ENCODE data around the gene PLEKHO2.

Gene PLEKHO2

DNA sequence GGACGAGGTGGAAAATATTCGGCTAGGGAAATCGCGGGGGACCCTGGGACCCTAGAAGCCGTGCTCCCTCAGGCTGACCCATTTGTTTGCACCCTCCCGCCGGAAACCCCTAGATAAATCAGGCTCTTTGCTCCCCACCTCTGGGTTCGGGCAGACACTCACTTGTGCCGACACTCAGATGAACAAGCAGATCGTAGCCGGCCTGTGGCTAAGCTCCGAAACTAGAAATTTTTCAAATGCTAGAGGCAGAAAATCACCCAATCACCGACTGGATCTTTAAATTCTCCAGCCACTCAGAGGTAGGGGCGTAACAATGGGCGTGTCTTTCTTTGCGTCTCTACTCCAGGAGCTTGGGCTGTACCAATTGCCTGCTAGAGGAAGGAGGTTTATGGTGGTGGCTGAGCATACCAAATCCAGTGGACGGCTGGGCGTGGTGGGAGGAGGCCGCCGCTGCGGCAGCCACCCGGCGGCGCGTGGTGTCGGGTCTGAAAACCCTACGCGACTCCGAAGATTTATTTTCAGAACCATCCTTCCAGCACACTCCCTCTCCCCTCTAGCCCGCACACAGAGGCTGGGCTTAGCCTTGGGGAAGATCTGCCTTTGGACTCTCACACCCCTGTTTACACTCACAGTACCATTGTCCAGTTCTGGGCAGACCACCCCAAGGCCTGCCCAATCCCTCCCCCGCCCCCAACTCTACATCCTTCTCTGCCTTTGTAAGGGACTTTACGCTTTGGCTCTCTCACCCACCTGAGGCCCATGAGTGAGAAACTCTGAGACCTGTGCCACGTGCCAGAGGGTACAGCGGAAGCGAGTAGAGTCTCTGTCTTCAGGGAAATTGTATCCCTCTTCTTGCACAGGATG is 16.1 kb upstream of the PLEKHO2 start, which contains the start of gene PIF1:
PIF1 (minus strand) TSS at position 217 of the 864 bp plus-strand sequence. CDS start 1,312 bp downstream, outside the sequence.
- DNase-seq, result peak; percentile 81 to 87

DNA sequence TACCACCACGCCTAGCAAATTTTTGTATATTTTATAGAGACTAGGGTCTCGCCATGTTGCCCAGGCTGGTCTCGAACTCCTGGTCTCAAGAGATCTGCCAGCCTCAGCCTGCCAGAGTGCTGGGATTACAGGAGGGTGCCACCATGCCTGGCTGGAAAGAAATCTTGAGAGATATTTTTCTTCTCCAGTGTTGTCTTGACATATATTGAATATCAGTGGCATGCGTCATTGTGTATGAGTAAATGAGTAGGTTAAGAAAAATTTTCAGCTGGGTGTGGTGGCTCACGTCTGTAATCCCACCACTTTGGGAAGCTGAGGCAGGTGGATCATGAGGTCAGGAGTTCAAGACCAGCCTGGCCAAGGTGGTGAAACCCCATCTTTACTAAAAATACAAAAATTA is 12.7 kb upstream of the PLEKHO2 start:
- DNase-seq, result no peak

DNA sequence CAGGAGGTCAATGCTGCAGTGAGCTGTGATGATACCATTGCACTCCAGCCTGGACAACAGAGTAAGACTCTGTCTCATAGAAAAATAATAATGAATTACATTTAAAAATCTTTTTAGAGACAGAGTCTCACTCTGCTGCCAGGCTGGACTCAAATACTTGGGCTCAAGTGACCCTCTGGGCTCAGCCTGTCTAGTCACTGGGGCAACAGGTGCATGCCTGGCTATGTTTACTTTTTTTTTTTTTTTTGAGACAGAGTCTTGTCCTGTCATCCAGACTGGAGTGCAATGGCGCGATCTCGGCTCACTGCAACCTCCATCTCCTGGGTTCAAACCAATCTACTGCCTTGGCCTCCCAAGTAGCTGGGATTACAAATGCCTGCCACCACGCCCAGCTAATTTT is 8.0 kb upstream of the PLEKHO2 start:
- DNase-seq, result no peak

DNA sequence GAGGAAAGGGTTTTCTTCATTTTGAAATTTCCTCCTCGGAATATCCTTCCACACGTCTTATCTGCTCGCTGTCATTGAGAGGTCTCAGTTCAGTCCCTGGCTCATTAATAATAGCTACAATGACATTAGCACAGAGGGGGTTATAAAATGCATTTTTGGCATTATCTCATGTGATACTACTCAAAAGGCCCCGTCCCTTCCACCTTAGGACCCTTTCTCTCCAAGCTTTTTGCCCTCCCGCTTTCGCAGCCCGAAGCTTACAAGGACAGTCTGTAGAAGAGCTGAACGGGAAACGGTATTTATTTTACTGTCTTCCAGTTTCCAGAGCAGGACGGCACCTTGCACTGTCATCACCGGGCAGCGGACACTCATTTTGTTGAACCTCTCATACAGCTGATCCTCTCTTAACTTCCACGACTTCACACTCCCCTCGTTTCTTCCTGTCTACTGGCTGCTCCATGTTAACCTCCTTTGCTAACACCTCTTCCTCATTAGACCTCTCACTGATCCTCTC is 5.6 kb upstream of the PLEKHO2 start:
- DNase-seq, result no peak

DNA sequence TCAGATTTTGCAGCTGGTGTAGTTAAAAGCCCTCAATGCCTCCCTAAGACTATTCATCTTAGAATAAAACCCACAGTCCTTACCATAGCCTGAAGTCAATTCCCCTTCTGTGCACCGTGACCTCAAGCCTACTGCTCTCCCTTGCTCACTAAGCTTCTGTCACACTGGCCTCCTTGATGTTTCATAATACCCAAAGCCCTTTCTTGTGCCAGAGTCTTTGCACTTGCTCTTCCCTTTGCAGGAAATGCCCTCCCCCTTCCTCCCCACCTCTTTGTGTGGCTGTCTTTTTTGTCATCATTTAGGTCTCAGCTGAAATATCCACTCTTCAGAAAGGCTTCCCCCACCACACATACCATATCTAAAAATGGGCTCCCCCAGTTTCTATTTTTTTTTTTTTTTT is 4.2 kb upstream of the PLEKHO2 start:
- no peak for DNase-seq

DNA sequence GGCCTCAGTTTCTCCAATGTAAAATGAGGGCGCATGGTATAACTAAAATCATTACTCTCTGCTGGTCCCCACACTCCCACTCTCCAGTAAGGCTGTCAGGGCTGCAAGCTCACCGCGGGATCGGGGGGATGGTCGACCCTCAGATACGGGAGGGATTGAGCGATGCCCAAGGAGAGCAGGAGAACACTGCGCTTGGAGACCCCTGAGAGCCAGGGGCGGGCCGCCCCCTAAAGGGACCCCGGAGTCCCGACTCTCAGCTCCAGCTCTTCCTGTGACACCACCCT is 713 bp upstream of the PLEKHO2 start:
- DNase-seq, result no peak

DNA sequence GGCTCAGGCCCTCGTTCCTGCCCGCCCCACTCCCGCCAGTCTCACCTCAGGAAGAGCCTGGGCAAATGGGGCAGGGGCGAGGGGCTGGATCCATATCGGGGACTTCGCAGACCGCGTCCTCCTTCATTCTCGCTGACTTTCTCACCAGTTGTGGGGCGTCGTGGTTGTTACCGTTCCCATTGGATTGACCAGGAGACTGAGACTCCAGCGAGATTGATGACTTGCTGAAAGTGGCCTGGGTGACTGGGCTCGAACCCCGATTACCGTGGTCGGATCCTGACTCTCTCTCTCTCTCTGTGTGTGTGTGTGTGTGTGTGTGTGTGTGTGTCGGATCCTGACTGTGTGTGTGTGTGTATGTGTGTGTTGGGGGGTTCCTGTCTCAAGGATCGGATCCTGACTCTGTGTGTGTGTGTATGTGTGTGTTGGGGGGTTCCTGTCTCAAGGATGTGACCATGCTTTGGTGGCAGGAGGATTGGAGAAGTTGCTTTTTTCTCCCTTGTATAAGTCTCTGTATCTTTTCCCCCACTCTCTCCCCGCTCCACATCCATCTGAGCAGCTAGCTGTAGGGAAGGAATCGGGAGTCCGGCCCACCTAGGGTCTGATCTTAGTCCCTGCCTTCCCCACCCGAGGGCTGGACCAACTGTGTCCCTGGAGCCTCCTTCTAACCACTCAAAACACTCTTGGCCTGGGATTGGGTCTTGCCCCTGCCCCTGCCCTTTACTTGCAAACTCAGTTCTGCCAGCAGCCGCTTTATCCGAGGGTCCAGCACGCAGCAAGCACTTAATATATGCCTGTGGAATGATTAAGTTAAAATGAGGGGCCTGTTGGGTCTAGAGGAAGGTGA is 603 bp downstream of the PLEKHO2 start:
- DNase-seq, result peak; percentile 27 to 35

DNA sequence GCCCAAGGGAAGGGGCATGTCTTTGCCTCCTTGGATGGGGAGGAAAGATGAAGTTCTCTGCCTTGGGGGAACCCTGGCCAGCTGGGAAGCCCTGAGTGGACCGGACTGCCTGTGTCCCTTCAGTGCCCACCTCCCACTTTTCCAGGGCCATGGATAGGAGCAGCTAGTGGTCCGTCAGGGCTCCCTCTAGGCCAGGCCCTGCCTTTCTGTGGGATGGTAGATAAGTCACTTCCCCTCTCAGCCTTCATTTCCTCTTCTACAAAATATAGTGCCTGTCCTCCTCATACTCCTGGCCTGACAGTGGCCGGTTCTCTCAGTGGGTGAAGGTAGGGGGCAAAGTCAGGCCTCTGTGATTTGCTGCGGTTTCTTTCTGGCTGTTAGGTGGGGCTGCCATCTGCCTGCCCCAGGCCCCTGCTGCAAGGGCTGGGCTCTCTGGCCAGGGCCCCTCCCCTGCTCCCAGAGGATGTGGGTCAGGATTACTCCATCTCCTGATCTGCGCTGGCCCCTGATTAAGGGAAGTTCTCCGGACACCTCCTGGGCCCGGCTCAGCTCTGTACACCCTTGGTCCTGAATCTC is 1.4 kb downstream of the PLEKHO2 start:
- DNase-seq, result no peak

DNA sequence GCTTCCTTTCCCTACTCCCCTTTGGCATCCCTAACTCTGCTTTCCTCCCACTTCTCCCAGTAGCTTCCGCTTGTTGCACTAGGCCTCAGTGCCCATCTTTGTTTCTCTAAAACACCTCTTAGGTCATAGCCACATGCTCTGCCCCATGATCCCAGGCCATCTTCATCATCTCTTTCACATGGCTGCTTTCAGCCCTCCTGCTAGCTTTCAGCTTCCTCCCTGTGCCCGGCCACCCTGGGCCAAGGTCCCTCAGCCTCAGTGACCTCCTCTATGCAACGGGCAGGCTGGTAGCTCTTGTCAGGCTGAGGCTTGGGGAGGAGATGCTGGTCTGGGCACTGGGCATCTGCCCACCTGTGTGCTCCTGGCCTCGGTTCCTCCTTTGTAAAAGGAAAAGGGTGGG is 2.3 kb downstream of the PLEKHO2 start:
- DNase-seq, result no peak

DNA sequence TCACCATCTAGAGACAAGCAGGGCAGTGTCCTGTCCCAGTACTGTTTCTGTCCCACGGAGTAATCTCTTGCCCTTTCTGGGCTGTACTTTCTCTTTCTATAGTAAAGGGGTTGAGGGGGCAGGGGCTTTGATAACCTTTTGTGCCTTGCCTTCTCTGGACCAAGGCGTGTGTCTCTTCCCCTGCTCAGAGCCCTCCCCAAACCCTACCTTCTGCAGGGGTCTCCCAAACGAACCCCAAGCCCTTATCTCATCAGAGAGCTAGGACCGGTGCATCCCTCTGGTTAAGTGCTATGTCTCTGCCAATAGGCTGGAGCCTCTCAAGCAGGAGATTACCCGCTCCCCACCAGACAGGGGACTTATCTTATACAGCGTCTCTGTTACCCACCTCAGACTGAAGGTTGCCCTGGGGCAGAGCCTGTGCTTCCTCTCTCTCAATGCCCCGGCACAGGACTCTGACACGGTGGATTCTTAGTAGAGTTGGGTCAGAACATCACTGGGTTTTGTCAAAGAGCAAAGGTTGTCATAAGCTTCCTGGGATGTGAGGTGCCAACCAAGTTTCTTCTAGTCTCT is 2.9 kb downstream of the PLEKHO2 start:
- DNase-seq, result peak in 1 of 2 donors; percentile 24

DNA sequence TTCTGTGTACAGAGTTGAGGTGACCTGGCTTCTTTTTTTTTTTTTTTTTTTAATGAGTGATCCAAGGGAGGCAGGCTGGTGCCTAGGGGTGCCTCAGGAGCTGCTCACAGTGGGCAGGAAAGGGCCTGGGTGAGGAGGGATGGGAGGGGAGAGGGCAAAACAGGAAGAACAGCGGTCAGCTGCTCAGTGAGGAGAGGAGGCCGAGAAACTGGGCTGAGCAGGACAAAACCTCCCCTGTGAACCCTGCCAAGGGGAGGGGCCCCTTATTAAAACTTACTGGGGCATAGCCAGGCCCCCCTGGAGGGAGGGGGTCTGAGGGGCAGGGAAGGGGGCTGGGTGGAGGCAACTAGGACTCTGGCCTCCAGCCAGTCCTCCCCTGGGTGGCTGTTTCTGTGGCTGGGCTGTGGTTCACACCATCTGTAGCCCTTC is 3.5 kb downstream of the PLEKHO2 start:
- DNase-seq, result no peak

DNA sequence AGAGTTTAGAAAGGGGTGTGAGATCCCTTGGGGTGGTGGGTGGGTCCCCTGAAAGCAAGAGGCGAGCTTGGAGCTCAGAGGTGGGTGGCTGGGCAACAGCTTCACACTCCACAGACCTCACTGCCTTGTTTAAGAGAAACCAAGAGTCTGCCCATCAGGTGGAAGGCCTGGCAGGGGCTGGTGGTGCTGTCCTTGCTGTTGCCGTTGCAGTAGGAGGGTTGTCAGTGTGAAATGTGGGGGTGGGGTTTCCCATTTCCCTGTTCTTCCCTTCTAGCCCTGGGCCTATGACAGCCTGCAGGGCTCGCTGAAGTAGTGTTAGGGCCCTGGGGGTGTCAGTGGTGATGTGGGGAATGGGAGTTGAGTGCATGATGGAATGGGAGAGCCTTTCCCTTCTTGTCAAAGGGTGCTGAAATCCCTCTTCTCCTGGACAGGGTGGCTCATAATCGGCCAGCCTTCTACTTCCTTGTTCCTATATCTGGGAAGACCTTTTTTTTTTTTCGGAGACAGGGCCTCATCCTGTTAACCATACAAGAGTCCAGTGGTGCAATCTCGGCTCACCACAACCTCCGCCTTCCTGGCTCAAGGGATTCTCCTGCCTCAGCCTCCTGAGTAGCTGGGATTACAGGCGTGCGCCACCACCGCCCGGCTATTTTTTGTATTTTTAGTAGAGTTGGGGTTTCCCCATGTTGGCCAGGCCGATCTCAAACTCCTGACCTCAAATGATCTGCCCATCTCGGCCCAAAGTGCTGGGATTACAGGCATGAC is 4.3 kb downstream of the PLEKHO2 start:
- DNase-seq, result no peak

DNA sequence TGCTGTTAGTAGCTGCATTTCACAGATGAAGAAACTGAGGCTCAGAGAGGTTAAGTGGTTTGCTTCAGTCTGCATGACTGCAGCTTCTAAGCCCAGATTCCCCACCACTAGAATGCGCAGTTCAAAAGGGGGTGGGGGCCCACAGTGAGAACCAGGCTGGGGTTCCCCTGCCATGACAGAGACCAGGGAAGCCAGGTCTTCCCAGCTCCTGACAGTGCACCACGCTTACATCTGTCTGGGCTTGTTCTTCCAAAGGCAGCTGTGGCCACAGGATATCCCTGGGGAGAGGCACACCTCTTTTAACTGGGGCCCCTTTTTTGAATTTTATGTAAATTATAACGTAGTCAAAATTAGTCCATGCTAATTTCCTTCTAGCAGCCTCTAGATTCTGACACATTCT is 5.3 kb downstream of the PLEKHO2 start:
- DNase-seq, result no peak

DNA sequence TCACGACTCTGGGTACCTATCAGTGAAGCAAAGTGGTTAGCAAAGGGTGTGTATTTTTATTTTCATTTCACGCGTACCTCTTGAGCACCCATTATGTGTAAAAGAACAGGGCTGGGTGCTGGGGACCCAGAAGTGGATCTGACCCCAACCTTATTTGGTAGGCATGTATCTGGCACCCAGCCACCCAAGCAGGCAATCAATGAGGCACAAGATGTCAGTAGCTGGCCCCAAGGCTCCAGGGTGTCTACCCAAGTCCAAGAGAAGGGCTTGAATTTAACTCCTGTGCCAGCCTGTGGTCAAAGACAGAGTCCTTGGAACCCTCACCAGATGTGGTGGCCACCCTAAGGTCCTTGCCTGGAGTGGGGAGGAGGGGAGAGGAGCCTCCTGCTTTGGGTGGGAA is 5.7 kb downstream of the PLEKHO2 start:
- no peak for DNase-seq

DNA sequence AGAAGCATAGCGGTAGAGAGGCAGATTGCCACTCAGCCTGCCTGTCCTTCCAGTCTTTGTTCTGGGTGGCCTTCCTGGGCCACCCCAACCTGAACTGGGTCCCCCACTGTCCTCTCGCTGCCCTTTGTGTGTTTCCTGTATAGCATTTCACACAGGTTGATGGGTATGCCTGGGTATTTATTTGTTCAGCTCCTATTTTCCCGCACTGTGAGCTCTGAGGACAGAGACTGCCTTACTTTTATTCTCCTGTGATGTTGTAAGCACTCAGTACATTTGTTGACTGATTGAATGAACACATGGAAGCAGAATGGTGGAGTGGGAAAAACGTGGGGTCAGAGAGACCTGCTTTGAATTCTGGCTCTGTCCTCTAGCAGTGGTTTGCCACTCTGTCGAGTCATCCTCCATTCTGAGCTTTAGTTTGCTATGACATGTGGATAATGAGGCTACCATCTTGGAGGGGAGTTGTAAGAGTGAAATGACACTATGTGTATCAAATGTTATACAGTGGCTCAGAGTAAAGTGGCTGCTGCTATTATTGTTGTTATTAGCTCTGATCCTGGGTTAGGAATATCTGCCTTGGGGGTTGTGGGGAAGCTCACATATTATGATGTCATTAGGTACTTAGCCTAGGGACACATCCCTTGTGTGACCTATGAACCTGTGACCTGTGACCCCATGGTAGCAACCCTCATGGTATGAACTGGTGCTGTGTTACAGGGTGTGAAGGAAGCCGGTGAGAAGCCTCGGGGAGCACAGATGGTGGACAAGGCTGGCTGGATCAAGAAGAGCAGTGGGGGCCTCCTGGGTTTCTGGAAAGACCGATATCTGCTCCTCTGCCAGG is 6.4 kb downstream of the PLEKHO2 start:
- no peak for DNase-seq

DNA sequence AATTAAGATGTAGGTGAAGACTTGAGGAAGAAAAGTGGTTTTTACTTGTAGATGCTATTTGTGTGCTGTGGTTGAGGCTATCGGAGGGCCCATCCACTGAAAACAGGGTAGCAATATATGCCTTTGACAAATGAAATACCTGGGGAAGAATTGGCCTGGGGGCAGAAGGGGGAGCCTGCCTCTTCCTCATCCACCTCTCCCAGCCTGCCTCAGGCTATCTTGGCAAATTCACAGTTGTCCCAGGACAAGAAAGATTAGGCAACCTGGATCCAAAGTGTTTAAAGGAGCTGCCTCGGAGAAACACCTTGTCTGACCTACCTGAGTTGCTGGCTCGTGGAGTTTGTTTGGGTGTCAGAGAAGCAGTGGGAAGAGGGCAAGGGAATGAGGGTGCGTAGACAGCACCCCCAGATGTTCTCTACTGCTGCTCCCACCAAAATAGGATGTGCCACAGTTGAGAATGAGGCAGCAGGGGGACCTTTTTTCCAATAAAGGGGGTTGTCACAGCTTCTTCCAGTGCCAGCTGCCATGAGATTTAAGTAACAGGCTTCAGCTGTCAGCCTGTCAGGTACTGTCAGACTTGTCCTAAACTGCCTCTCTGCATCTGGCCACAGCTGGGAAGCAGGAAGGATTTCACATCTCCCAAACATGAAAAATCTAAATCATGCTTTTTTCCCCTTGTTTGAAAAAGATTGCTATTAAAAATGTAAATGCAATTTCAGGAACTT is 9.2 kb downstream of the PLEKHO2 start:
- DNase-seq, result no peak

DNA sequence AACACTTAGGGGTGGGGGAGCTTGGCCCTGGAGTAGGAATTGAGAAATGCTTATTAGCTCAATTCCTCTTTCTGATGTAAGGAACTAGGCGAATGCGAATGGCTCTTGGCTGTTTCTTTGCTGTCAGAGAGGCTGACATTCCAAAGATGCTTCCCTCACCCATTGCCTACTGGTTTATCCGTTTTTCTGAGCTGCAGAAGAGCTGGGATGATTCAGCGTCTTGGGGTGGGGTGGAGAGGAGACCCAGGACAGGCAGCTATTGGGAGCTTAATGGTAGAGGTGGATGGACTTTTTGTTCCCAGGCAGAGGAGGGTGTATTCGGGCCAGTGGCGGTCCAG is 9.8 kb downstream of the PLEKHO2 start:
- DNase-seq, result no peak

DNA sequence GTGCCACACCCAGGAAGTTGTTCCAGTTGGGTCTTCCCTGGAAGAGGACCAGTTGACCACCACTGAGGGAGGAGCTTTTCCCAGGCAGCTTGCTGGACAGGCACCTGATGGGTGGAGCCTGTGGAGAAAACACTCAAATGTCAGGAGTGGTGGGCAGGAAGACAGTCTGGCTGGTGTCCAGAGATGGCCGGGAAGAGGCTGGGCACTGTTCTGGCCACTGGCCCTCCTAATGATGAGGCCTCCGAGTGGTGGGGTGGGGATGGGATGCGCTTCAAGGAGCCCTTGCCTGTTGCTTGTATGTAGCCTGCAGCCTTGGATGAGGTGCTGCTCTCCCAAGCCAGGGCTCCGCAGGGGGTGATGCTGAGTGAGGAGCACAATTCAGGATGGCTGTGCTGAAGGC is 12.3 kb downstream of the PLEKHO2 start:
- DNase-seq, result no peak

DNA sequence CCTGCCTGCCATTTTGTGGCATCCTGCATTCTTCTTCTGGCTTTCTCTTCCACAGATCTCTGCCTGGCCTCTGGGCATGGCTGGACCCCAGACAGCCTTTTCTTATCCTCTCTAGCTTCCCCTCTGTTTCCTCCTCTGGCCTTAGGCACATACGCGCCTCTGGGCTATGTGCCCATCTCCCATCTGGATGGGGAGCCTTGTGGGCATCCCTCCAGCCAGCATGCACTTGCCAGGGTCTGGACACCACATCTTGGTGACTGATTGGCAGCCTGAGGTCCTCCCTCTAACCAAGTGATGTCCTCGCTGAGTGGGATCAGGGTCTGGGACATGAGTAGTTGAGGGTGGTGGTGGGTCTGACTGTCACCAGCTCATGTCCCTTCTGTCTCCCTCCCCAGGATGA is 12.8 kb downstream of the PLEKHO2 start:
- DNase-seq, result no peak

DNA sequence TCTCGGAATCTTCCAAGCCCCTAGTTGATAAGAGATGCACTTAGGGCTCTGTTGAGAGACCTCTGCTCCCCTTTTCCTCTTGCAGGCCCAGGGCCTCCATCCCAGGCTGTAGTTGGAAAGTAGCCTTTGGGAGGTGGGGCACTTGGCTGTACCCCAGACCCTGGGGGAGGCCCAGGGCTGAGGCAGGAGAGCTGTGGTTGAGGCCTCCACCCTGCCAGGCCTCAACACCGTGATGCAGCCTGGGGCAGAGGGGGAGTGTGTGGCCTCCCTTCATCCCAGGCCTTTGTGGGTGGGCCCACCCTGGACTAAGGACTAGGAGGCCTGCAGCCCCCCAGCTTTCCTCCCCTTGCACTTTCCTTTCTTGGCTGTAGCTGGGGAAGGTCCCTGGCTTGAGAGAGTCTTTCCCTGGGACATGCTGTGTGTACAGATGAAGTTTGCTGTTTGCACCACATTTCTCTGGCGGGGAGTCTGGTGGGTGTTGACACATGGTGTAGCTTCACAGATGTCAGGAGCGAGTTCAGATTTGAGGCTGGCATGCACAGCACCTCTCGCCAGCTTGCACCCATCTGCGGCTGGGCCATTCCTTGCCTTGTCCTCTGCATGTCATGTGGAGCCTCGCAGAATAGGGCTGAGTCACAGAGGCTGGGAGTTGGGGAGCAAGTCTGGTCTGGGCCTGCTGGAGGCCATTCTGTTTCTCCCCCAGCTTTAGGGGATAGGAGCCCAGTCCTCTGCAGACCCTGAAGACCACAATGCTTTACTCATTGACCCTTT is 13.7 kb downstream of the PLEKHO2 start:
- DNase-seq, result no peak

Measured in stimulated activated CD4-positive, alpha-beta T cell treated with anti-CD3 and anti-CD28 coated beads, Interleukin-2, amount 100 ng/mL, for 24 hours (primary cell).